NB4 (cell line): ENCODE results near the gene MRPL38.
"Not testable (repeated sequence)": the region's sequence is repeated elsewhere in the genome, so short reads cannot be mapped to it uniquely, and the experiment has no call there.

Source experiments
- MAX ChIP-seq: IDR thresholded peaks from 2 replicates; pipeline ENCODE4 v1.6.1; 2011; ENCODE audit warnings: low read depth, low read length
- MYC ChIP-seq: IDR thresholded peaks from 2 replicates; pipeline ENCODE4 v1.6.1; 2011; ENCODE audit warnings: low read depth, low read length
- POLR2A ChIP-seq: IDR thresholded peaks from 2 replicates; pipeline ENCODE4 v1.6.1; 2011; ENCODE audit warnings: mild to moderate bottlenecking; ENCODE audit not compliant: insufficient read length; ENCODE audit errors: extremely low read depth
- TF ChIP-seq, protein P1 (sequence below): IDR thresholded peaks from one replicate; pipeline ENCODE4 v1.5.1; 2012; ENCODE audit warnings: low read depth, low read length

DNA sequence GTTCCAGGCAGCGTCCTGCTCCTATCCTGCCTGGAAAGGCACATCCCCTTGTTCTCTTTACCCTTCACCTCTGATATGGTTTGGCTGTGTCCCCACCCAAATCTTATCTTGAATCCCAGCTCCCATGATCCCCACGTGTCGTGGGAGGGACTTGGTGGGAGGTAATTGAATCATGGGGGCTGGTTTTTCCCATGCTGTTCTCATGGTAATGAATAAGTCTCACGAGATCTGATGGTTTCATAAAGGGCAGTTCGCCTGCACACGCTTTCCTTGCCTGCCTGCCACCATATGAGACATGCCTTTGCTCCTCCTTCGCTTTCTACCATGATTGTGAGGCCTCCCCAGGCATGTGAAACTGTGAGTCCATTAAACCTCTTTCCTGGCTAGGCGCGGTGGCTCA, 18.8 kb downstream of the MRPL38 start:
- TF ChIP-seq, protein P1, sequence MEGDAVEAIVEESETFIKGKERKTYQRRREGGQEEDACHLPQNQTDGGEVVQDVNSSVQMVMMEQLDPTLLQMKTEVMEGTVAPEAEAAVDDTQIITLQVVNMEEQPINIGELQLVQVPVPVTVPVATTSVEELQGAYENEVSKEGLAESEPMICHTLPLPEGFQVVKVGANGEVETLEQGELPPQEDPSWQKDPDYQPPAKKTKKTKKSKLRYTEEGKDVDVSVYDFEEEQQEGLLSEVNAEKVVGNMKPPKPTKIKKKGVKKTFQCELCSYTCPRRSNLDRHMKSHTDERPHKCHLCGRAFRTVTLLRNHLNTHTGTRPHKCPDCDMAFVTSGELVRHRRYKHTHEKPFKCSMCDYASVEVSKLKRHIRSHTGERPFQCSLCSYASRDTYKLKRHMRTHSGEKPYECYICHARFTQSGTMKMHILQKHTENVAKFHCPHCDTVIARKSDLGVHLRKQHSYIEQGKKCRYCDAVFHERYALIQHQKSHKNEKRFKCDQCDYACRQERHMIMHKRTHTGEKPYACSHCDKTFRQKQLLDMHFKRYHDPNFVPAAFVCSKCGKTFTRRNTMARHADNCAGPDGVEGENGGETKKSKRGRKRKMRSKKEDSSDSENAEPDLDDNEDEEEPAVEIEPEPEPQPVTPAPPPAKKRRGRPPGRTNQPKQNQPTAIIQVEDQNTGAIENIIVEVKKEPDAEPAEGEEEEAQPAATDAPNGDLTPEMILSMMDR: not testable (repeated sequence)
- not testable (repeated sequence) for TF ChIP-seq POLR2A, MYC, MAX
